ENCODE data around the gene ERAP2.

- no peak for TF ChIP-seq CTCF (conservative IDR thresholded peaks at IDR 0.05 in 1 of 2, IDR thresholded peaks at IDR 0.05 in 1 of 2; ENCODE audit: extremely low read depth in 1 of 2, insufficient read depth in 1 of 2, low read depth in 1 of 2, low read length in 2 of 2)
- TF ChIP-seq EZH2 (IDR thresholded peaks at IDR 0.05; ENCODE audit: borderline replicate concordance, low read length): no peak
Measured at GRCh38 chr5:96844481-96844990, 31.8 kb upstream of the ERAP2 start.

Data from mammary epithelial cell (primary cell).